Testis (tissue), 2 donors: ENCODE results near the gene ZFYVE26.

Experiments
- CTCF ChIP-seq, 3 experiments: fragments of 450-650 bp in 2 of 3; fragments of 200-600 bp in 1 of 3; sonication (generic) in 1 of 3; IDR thresholded peaks; one replicate each; pipeline ENCODE4 v1.5.1; 2016 to 2019; ENCODE audit warnings: antibody characterized with exemption in 3 of 3, mild to moderate bottlenecking in 2 of 3, moderate library complexity in 1 of 3
- POLR2A ChIP-seq: fragments of 450-650 bp; IDR thresholded peaks from one replicate; pipeline ENCODE4 v1.6.1; 2017; ENCODE audit warnings: antibody characterized with exemption, mild to moderate bottlenecking, moderate library complexity

GRCh38 chr14:67729072-67729885 lies 87.1 kb downstream of the ZFYVE26 start:
- TF ChIP-seq CTCF (IDR thresholded peaks at IDR 0.05) (no peak), POLR2A (no peak)
